Neural cell (in vitro differentiated cells): Measurements from ENCODE around the gene OVOL3.

Experiments used
- EP300 ChIP-seq: fragments of 450-650 bp; conservative IDR thresholded peaks from 2 replicates; pipeline ENCODE4 v1.6.1; 2014; ENCODE audit warnings: antibody characterized with exemption, mild to moderate bottlenecking, moderate library complexity; ENCODE audit not compliant: poor library complexity, severe bottlenecking
- EZH2 ChIP-seq: fragments of 200-600, 300-800 bp; shearing (Covaris generic), sonication (generic); IDR thresholded peaks from 2 replicates; pipeline ENCODE4 v1.6.1; 2014; ENCODE audit warnings: antibody characterized with exemption, low read length, borderline replicate concordance, mild to moderate bottlenecking; ENCODE audit not compliant: insufficient read depth, poor library complexity, severe bottlenecking
- POLR2AphosphoS5 ChIP-seq: IDR thresholded peaks from 2 replicates; pipeline ENCODE4 v1.6.1; 2012
- RAD21 ChIP-seq: fragments of 450-650 bp; conservative IDR thresholded peaks from 2 replicates; pipeline ENCODE4 v1.6.1; 2014; ENCODE audit warnings: antibody characterized with exemption, mild to moderate bottlenecking, moderate library complexity
- SMC3 ChIP-seq: fragments of 450-650 bp; conservative IDR thresholded peaks from 2 replicates; pipeline ENCODE4 v1.6.1; 2014; ENCODE audit warnings: antibody characterized with exemption, mild to moderate bottlenecking, moderate library complexity; ENCODE audit not compliant: poor library complexity
- TAF1 ChIP-seq: IDR thresholded peaks from 2 replicates; pipeline ENCODE4 v1.6.1; 2012; ENCODE audit warnings: low read depth
- TF ChIP-seq, protein P1 (sequence below): fragments of 450-650 bp; IDR thresholded peaks from 2 replicates; pipeline ENCODE4 v1.5.1; 2014; ENCODE audit warnings: antibody characterized with exemption, mild to moderate bottlenecking, moderate library complexity; ENCODE audit not compliant: poor library complexity, severe bottlenecking
- TF ChIP-seq, protein P2 (sequence below): IDR thresholded peaks from 2 replicates; pipeline ENCODE4 v1.6.1; 2012; ENCODE audit warnings: borderline replicate concordance

DNA sequence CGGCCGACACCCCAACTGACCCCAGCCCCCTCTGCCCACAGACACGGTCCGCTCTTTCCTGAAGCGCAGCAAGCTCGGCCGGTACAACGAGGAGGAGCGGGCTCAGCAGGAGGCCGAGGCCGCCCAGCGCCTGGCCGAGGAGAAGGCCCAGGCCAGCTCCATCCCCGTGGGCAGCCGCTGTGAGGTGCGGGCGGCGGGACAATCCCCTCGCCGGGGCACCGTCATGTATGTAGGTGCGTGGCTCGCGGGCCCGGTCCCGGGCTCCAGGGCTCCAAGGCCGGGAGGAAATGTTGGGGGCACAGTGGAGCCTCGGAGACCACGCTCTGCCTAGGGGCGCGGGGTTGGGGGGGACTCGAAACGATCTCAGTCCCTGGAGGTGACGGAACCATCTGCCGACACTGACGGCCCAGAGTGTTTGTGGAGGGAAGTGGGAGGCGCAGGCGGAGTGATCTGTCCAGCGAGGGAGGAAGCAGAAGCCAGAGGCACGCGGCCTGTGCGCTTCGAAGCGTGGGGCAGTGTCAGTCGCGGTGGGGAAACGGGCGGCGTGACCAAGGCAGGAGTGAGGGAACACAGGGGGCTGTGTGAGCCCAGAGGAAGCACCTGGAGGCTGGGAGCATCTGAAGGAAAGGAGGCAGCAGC is 10.7 kb downstream of the OVOL3 start:
- no peak for TF ChIP-seq EP300
- TF ChIP-seq, protein P1, sequence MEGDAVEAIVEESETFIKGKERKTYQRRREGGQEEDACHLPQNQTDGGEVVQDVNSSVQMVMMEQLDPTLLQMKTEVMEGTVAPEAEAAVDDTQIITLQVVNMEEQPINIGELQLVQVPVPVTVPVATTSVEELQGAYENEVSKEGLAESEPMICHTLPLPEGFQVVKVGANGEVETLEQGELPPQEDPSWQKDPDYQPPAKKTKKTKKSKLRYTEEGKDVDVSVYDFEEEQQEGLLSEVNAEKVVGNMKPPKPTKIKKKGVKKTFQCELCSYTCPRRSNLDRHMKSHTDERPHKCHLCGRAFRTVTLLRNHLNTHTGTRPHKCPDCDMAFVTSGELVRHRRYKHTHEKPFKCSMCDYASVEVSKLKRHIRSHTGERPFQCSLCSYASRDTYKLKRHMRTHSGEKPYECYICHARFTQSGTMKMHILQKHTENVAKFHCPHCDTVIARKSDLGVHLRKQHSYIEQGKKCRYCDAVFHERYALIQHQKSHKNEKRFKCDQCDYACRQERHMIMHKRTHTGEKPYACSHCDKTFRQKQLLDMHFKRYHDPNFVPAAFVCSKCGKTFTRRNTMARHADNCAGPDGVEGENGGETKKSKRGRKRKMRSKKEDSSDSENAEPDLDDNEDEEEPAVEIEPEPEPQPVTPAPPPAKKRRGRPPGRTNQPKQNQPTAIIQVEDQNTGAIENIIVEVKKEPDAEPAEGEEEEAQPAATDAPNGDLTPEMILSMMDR = no peak
- no peak for TF ChIP-seq POLR2AphosphoS5
- TF ChIP-seq EZH2 = no peak
- no peak for TF ChIP-seq SMC3
- TF ChIP-seq, protein P2, sequence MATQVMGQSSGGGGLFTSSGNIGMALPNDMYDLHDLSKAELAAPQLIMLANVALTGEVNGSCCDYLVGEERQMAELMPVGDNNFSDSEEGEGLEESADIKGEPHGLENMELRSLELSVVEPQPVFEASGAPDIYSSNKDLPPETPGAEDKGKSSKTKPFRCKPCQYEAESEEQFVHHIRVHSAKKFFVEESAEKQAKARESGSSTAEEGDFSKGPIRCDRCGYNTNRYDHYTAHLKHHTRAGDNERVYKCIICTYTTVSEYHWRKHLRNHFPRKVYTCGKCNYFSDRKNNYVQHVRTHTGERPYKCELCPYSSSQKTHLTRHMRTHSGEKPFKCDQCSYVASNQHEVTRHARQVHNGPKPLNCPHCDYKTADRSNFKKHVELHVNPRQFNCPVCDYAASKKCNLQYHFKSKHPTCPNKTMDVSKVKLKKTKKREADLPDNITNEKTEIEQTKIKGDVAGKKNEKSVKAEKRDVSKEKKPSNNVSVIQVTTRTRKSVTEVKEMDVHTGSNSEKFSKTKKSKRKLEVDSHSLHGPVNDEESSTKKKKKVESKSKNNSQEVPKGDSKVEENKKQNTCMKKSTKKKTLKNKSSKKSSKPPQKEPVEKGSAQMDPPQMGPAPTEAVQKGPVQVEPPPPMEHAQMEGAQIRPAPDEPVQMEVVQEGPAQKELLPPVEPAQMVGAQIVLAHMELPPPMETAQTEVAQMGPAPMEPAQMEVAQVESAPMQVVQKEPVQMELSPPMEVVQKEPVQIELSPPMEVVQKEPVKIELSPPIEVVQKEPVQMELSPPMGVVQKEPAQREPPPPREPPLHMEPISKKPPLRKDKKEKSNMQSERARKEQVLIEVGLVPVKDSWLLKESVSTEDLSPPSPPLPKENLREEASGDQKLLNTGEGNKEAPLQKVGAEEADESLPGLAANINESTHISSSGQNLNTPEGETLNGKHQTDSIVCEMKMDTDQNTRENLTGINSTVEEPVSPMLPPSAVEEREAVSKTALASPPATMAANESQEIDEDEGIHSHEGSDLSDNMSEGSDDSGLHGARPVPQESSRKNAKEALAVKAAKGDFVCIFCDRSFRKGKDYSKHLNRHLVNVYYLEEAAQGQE = no peak
- TF ChIP-seq RAD21 = no peak
- TF ChIP-seq TAF1 = no peak
